HG03060 (cell line): Measurements from ENCODE around the gene TMED9.
A peak's percentile ranks its signal among the peaks of the same experiment; 100 is the strongest.
"Not testable (repeated sequence)": the region's sequence is repeated elsewhere in the genome, so short reads cannot be mapped to it uniquely, and the experiment has no call there.

ENCODE experiments used
- ATAC-seq: cut with Tn5 transposase; IDR thresholded peaks from one replicate; pipeline ENCODE4 v1.9.1; 2021; ENCODE audit warnings: low read depth, moderate number of reproducible peaks; ENCODE audit not compliant: unreplicated experiment

TMED9 gene

DNA sequence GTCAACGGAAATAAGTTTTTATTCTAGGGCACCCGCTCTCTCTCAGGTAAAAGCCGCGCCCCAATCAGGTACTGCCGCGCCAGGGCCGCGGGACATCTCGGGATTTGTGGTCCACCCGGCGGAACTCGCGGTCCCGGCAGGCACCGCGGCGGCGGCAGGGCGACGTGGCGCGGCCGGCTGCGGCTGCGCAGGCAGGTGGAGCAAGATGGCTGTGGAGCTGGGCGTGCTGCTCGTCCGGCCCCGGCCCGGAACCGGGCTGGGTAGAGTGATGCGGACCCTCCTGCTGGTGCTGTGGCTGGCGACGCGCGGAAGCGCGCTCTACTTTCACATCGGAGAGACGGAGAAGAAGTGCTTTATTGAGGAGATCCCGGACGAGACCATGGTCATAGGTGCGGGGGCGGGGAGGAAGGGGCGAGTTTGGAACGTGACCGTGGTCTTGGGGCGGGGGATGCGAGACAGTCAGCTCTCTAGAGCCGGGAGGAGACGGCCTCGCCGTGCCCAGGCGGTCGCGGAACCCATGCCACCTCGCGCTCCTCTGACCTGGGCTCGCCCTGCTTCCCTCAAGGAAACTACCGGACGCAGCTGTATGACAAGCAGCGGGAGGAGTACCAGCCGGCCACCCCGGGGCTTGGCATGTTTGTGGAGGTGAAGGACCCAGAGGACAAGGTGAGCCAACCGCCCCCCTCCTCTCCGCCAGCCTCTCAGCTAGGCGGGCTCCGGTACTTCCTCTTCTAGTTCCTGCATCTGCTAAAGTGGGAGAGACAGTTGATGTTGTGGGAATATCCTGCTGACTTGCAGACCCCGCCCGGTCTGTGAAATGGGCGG, at the start of gene TMED9:
TMED9 (plus strand) TSS at position 194 of the 825 bp plus-strand sequence; CDS start at position 206, 12 bp downstream.
- no peak for ATAC-seq

DNA sequence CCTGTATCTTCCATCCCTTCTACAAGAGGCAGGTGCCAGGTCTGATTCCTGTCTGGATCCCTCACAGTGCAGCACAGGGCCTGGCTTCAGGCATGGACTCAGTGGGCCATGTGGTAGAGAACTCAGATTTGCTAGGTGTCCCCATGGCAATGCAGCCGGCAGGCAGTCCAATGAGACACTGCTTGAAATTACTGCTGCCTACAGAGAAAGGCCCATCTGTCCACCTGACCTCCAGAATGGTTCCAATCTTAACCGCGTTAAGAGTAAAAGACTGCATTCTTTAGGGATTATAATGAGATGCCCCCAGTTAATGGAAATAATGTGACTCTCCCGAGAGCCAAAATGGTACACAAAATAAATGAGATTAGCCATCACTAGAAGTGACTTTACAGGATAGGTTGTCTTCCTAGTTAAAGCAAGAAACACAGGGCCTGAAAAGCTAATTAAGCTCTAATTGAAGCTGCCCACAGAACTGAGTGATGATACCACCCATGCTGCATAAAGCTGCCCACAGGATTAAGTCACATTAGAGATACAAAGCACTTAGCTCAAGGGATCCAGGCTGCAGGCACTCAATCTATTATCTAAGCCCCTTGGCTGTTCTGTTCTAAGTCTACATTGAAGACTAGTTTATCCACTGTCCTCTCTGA, 49.1 kb upstream of the TMED9 start:
- ATAC-seq: no peak

GRCh38 chr5:177545487-177546257, 46.3 kb upstream of the TMED9 start:
- ATAC-seq: no peak

DNA sequence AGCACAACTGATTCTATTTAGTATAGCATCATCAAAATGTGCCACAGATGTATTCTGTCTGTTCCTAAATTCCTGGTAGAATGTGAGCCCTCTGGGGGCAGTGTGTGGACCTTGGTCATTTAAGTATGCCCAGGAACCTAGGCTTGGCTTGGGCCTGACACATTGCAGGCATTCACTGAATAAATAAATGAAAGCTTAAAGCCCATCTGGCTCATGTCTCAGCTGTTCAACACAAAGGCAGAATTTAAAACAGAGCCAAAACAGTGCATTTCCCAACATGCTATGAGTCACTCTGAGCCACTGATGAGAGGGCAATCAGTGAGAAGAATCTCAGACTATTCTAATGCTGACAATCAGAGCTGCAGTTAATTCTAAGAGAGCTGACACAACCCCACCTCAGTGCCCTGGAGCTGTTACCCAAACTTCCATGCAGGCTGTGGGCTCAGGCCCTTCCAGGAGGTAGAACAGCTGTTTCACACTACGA, 45.7 kb upstream of the TMED9 start:
- no peak for ATAC-seq

DNA sequence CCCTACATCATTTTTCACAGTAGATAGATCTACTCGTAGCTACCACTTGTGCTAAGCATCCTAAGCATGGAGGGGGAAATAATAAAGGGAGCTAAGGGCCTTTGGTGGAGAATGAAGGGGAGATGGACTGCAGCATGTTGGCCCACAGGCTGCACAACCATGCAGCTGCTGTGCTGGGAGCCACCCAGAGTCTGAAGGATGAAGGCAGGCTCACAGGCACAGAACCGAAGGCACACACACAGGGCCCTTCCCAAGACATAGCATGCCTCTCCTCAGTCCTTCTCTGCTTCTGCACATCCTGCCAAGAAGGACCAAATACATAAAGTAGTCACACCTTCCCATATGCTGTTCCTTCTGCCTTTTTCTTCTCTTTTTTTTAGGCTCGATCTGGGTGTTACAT, 44.3 kb upstream of the TMED9 start:
- no peak for ATAC-seq

GRCh38 chr5:177548495-177548894, 43.5 kb upstream of the TMED9 start:
- ATAC-seq: no peak

DNA sequence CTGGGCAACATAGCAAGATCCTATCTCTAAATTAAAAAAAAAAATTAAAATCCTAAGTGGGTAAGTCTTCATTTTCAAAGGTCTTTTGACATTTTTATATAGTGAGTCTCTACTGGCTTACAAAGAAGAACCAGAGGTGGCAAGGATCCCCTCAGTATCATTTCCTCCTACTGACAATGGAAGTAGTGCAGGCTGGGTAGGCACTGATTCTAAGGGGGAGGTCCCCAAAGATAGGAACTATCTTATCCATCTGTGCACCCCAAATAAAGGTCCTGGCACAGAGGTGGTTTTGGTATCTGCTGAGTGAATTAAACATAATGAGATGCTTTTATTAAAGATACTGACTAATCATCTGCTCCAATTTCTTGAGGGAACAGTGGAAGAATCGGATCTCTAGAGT, 41.9 kb upstream of the TMED9 start:
- no peak for ATAC-seq

GRCh38 chr5:177552839-177553455, 39.1 kb upstream of the TMED9 start:
- ATAC-seq: no peak

DNA sequence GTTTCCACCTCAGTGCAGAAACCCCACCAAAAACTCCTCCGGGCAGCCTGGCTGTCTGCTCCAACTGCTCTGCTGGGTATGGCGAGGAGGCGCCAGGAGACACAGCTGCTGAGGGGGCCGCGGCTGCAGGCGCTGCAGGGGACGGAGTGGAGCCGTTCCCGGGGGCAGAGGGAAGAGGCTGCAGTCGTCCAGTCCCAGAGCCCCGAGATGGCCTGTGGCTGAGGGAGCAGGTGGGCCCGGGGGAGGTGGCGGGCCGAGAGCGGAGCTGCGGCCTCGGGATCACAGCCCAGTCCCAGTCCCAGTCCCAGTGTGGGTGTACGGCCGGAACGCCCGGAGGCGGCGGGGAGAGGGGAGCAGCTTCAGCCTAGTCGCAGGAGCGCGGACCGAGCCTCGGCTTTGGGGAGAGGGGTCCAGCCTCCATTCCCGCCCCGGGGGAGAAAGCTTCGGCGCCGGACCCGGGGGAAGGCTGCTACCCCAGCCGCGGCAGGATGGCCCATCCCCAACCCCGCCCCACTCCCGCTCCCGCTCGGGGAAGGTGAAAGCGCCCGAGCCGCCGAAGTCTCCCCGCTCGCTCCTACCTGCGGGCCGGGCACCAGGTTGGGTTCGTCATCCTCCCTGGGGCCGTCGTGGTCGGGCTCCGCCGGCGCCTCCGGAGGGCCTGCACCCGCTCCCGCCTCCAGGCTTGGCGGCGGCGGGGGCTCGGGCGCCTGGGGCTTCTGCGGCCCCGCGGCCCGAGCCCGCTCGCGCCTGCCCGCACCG, 38.2 kb upstream of the TMED9 start:
- ATAC-seq: peak; percentile 23

GRCh38 chr5:177554474-177555111, 37.4 kb upstream of the TMED9 start, which contains the start of gene FAM193B:
Gene FAM193B (minus strand): TSS chr5:177554563. CDS start chr5:177554458, 105 bp downstream.
- peak; percentile 58 for ATAC-seq

- no peak for ATAC-seq
These were observed 36.8 kb upstream of the TMED9 start for GRCh38 chr5:177555228-177555627.

GRCh38 chr5:177555665-177556064, 36.3 kb upstream of the TMED9 start:
- no peak for ATAC-seq

DNA sequence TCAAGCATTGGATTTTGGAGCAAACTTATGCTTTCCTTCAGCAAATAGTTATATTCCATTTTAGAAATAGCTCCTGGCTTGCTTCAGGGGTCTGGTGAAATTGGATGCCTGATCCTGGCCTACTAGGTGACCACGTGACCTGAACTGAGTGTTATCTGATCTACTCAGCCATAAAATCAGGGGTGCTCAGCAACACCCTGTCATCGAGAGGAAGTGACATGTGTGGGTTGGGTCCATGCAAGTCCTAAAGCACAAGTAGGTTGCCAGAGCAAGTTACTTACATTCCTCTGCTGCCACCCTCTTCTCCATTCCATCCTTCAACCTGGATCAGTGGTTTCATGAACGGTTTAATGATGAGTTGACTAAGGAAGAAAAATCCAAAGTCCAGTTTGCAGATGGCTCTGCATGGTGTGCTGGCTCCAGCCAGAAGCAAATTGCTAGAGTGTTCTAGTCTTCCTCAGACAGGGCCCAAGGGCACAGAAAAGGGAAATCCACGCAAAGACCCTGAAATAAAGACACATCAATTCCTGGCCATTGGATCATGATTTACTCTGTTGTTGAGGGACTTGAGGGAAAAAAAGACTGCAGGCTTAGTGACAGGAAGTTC, 34.9 kb upstream of the TMED9 start:
- no peak for ATAC-seq

DNA sequence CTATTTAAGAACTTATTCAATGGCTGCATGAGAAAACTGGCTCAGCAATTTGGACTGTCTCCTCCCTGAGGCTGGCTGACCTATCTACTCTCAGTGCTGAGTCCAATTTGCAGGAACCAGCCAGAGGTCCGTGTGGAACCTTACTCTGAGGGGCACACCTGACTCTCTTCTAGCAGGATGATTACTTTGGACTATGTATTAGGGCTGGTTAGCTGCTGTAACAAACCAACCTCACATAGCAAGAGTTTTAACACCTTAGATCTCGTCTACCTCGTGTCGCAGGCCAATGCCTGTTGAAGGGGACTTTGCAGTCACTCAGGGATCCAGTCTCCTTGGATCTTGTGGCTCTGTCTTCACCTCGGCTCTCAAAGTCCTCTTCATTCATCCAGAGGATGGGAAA, 34.2 kb upstream of the TMED9 start:
- ATAC-seq: no peak

GRCh38 chr5:177559446-177559941, 32.5 kb upstream of the TMED9 start:
- not testable (repeated sequence) for ATAC-seq

GRCh38 chr5:177565046-177565445, 27.0 kb upstream of the TMED9 start:
- no peak for ATAC-seq

DNA sequence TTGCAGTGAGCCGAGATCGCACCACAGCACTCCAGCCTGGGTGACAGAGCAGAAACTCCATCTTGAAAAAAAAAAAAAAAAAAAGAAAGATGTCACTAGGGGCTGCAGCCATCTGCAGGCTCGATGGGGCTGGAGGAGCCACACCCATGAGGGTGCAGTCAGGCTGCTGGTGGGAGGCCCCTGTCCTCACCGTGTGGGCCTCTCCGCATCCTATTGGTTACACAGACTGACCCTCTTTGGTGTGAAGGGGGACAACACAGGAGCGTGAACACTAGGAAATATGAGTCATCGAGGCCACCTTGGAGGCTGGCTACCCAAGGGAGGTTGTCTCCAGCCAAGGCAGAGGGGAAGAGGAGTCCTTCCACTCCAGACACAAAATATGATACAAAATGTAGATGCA, 23.7 kb upstream of the TMED9 start:
- no peak for ATAC-seq

GRCh38 chr5:177569894-177570293, 22.1 kb upstream of the TMED9 start:
- no peak for ATAC-seq

GRCh38 chr5:177575488-177575887, 16.5 kb upstream of the TMED9 start:
- ATAC-seq: no peak
